VCaP (cell line): ENCODE measurements around the gene IKZF4.
A peak's percentile ranks its signal among the peaks of the same experiment; 100 is the strongest.

Source experiments
- H3K27ac ChIP-seq: fragments of 450-650 bp; 2 replicates; pipeline ENCODE4 v1.5.1; 2017
- CTCF ChIP-seq: fragments of 450-650 bp; conservative IDR thresholded peaks from 2 replicates; pipeline ENCODE4 v1.5.1; 2017; ENCODE audit warnings: mild to moderate bottlenecking, moderate library complexity

Gene IKZF4

GRCh38 chr12:56078427-56078826, 57.6 kb downstream of the IKZF4 start:
- no peak for TF ChIP-seq CTCF
- H3K27ac ChIP-seq = peak overlapping the region; percentile 95

GRCh38 chr12:56078931-56079722, 58.3 kb downstream of the IKZF4 start:
- peak; percentile 97 for TF ChIP-seq CTCF
- peak overlapping the region; percentile 95 for H3K27ac ChIP-seq

GRCh38 chr12:56079723-56080555, 59.1 kb downstream of the IKZF4 start, which contains the start of gene ERBB3:
TSS of gene ERBB3 (plus strand) at chr12:56080165. CDS start at chr12:56080301, 136 bp downstream.
- TF ChIP-seq CTCF = no peak
- H3K27ac ChIP-seq = peak within 1 kb of the TSS; percentile 95

- no peak for TF ChIP-seq CTCF
- peak overlapping the region; percentile 95 for H3K27ac ChIP-seq
Measured at GRCh38 chr12:56080556-56081138, 59.8 kb downstream of the IKZF4 start.

- H3K27ac ChIP-seq = no peak overlapping the region
- TF ChIP-seq CTCF = no peak
Measured at GRCh38 chr12:56081393-56082347, 60.8 kb downstream of the IKZF4 start.

- TF ChIP-seq CTCF = no peak
- H3K27ac ChIP-seq = no peak overlapping the region
Measured at GRCh38 chr12:56082382-56082781, 61.5 kb downstream of the IKZF4 start.
